NCI-H187 treated with DMSO at 0.1 percent for 48 hours (cell line): Measurements from ENCODE around the gene POU2F2.

Experiments
- DNase-seq: peaks from one replicate; lab custom pipeline; 2025; lab: John Stamatoyannopoulos, UW

POU2F2 gene

DNA sequence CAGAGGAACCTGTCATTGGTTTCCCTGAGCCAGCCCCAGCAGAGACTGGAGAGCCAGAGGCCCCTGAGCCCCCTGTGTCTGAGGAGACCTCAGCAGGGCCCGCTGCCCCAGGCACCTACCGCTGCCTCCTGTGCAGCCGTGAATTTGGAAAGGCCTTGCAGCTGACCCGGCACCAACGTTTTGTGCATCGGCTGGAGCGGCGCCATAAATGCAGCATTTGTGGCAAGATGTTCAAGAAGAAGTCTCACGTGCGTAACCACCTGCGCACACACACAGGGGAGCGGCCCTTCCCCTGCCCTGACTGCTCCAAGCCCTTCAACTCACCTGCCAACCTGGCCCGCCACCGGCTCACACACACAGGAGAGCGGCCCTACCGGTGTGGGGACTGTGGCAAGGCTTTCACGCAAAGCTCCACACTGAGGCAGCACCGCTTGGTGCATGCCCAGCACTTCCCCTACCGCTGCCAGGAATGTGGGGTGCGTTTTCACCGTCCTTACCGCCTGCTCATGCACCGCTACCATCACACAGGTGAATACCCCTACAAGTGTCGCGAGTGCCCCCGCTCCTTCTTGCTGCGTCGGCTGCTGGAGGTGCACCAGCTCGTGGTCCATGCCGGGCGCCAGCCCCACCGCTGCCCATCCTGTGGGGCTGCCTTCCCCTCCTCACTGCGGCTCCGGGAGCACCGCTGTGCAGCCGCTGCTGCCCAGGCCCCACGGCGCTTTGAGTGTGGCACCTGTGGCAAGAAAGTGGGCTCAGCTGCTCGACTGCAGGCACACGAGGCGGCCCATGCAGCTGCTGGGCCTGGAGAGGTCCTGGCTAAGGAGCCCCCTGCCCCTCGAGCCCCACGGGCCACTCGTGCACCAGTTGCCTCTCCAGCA, 52.1 kb downstream of the POU2F2 start:
- DNase-seq, result no peak

DNA sequence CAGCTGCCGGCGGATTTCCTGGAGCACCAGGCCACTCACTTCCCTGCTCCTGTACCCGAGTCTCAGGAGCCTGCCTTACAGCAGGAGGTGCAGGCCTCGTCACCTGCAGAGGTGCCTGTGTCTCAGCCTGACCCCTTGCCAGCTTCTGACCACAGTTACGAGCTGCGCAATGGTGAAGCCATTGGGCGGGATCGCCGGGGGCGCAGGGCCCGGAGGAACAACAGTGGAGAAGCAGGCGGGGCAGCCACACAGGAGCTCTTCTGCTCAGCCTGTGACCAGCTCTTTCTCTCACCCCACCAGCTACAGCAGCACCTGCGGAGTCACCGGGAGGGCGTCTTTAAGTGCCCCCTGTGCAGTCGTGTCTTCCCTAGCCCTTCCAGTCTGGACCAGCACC, 53.0 kb downstream of the POU2F2 start:
- no peak for DNase-seq

DNA sequence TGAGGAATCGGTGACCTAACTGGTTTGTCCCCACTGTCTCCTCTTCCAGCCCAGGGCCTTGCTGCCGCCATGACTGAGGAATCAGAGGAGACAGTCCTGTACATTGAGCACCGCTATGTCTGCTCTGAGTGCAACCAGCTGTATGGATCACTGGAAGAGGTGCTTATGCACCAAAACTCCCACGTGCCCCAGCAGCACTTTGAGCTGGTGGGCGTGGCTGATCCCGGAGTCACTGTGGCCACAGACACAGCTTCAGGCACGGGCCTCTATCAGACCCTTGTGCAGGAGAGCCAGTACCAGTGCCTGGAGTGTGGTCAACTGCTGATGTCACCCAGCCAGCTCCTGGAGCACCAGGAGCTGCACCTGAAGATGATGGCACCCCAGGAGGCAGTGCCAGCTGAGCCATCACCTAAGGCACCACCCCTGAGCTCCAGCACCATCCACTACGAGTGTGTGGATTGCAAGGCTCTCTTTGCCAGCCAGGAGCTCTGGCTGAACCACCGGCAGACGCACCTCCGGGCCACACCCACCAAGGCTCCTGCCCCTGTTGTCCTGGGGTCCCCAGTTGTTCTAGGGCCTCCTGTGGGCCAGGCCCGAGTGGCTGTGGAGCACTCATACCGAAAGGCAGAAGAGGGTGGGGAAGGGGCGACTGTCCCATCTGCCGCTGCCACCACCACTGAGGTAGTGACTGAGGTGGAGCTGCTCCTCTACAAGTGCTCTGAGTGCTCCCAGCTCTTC, 53.5 kb downstream of the POU2F2 start:
- DNase-seq, result no peak

DNA sequence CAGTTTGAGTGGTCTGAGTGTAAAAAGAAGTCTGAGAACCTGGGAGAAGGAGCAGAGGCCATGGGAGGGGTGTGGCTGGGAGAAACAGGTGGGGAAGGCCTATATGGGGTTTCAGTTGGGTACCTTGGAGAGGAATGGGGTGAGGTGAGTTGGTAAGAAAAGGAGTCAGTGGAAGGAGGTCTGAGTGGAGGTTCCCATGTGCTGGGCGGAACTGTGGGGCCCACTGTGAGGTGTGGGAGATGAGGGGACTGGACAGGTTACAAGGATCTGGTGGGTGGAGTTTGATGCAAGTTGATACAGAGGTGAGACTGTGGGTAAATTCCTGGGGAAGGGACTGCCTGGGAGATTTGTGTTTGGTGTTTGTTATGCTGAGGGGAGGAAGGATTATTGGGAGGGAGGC, 54.2 kb downstream of the POU2F2 start:
- no peak for DNase-seq

DNA sequence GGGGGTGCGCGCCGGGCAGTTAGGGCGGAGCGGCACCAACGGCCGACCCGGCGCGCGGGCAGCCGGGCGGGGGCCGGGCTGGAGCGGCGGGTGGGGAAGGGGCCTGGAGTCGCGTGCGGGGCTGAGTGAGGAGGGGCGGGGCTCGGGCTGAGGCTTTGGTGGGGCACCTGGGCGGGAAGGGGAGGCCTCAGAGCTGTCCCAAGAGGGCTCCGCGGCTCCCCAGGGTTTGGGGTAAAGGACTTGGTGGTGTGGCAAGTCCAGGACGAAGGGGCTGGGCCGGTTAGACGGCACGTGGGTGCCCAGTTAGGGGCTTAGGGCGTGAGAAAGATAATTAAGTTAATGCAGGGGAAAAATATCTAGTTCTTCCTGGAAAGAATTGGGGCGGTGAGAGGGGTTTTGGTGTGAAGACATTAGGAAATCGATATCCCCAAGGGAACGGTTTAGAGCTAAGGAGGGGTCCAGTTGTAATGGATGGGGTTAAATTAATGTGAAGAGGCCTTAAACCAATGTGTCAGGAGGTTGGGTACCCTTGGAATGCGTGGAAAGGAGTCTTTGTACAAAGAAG, 55.8 kb downstream of the POU2F2 start:
- DNase-seq, result no peak

DNA sequence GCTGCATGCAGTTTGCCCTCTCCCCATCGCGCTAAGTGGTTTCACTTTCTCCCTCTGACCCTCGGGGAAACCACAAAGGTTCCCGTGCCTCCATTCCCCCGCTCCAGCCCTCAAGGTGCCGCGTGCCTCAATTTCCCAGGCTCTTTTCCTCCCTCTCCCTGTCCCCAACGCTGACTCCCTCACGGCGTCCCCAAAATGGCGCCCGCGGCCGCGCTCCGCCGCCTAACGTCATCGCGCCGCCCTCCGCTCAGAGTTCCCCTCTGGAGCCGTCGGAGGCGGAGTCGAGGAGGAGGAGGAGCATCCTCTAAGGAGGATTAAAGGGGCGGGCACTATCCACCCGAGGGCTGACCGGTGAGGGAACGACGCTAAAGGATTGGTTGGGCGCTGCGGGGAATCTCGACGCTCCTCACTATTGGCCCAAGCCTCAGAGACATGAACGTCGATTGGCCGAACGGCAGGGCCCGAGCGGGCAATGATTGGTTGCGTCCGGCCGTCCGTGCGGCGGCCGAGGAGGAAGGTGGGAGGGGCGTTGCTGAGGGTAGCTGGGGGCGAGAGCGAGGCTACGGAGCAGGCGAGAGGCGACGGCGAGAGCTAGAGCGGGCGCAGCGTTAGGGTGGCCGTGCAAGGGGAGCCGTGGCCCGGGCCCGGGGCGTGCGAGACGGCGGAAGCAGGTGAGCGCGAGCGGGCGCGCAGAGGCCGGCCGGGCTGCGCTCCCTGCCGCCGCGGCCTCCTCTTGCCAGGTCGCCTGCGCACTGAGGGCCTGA, 56.4 kb downstream of the POU2F2 start, which contains the start of gene ZNF574:
Gene ZNF574 (plus strand): TSS at position 551 of the 764 bp plus-strand sequence. CDS start 2,441 bp downstream, outside the sequence.
- peak; percentile 98 for DNase-seq

DNA sequence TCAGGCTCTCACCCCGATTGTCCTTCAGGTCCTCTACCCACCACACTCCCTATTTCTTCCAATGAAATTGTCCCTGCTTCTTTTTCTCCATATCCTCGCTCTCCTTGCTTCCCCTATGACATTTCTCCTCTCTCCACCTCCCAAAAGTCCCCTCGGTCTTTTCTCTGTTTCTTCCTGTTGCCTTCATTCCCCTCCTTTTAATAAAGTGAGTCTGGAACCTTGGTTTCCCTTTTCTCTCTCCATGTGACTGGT, 57.0 kb downstream of the POU2F2 start:
- no peak for DNase-seq

DNA sequence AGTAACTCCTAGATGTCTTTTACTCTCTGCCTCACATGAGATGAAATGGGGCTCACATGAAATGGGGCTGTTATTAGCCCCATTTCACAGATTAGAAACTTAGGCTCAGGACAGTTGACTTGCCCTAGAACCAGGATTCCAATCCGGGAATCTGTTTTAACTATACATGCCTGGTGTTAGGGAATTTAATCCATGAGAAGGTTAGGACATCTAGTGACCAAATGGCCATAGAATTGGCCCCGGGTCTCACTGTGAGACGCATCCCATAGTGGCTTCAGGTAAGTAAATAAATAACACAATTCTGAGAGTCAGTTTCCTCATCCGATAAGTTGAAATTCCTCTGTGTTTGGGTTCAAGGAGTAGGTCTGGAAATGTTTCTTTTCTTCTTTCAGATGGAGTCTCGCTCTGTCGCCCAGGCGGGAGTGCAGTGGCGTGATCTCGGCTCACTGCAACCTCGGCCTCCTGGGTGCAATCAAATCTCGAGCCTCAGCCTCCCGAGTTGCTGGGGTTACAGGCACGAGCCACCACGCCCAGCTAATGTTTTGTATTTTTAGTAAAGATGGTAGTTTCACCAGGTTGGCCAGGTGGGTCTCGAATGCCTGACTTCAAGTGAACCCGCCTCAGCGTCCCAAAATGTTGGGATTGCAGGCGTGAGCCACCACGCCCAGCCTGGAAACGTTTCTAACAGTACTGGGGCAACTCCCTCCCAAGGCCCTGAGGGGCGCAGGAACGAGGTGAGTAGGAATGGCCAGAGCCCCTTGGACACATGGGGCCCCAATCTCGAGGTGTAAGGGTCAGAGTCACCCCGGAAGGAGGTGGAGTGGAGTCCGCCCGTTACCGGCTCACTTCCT, 57.5 kb downstream of the POU2F2 start:
- DNase-seq, result no peak

DNA sequence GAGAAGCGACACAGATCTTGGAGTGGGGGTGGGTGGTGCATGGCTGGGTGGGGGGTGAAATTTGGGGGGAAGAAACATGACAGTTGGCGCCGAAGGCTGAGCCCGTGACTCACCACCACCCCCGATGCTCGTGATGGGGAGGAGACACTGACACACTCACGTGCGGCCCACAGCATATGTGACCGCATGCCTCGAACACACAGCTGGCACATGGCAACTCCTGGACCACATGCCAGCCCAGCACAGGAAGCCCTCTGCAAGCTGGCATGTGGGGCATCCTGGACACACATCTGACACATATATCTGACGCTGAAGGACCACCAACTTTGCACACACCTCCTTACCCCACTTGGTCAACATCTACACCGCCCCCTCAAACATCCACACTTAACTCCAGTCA, 61.0 kb downstream of the POU2F2 start:
- no peak for DNase-seq

DNA sequence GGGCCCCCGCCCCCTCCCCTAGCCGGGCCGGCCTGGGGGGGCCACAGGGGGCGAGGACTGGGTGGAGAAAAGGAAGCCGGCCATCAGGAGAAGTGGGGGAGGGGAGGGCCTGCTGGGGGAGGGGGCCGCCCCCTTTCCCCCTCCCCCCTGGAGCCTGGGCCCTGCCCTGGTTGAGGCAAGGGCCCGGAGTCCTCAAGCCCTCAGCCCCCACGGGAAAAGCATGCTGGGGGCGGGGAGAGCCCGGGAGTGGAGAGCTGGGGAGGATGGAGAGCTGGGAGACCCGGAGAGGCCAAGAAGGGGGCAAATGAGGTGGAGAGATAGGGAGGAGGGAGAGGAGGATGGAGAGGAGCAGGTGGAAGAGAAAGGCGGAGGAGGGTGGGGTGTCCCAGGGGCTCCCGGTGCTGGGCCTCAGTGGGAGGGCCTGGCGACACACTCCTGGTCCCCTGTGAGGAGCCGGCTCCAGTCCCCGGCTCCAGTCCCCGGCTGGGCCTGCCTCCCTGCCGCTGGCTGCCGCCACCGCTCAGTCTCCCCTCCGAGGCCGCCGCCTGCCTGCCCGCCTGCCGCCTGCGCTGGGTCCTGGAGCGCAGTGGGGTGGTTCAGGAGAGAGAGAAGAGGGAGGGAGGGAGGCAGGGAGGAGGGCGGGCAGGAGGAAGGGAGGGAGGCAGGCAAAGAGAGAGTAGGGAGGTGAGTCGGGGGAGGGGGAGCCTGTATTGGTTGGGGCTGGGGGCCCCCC, 62.5 kb downstream of the POU2F2 start, which contains the start of gene GRIK5:
Gene GRIK5 (minus strand): TSS at position 588 of the 733 bp plus-strand sequence. CDS start 4,436 bp downstream, outside the sequence.
- no peak for DNase-seq

DNA sequence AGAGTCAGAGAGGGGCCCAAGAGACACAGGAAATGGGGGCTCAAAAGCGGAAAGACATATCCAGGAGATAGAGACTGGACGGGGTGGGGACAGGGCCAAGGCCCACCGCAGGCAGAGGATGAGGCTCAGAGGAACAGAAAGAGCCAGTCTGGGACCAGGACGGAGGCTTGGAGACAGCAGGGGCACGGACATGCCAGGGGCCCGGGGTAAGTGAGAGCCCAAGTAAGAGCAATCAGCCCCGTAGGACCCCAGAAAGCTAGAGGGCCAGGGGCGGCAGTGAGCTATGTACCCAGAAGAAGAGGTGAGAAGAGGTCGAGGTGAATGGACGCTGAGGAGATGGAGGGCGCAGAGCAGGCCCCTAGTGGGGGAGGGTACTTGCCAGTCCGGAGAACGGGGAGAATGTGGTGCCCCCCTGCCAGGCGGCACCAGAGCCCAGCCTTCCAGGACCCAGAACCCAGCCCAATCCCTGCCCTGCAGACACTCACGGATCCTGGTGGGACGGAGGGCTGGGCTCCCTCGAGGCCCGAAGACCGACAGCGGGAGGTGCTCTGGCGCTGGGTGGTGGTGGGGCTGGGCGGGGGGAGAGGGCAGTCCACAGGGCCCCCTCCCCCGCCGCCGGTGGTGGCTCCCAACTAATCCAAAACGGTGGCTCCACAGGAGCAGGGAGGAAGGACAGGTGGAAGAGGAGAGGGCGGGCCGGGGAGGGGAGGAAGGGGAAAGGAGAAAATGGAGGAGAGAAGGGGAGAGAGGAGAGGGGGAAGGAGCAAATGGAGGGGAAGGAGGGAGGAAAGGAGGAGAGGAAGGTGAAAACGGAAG, 63.3 kb downstream of the POU2F2 start:
- no peak for DNase-seq

DNA sequence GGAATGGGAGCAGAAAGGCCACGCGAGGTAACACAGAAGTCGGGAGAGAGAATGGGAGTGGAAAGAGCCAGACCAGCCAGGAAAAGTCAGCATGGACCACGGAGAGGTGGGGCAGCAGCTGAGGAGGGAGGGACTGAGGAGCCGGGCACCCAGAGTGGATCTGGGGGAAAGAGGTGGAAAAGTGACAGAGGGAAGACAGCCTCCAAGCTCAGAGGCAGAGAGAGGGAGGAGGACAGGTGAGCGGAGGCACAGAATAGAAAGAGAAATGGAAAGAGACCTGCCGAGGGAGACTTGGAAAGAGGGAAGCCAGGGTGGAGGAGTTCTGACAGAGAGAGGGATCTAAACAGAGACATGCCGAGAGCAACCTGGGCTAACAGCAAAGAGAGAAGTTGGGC, 63.9 kb downstream of the POU2F2 start:
- no peak for DNase-seq

DNA sequence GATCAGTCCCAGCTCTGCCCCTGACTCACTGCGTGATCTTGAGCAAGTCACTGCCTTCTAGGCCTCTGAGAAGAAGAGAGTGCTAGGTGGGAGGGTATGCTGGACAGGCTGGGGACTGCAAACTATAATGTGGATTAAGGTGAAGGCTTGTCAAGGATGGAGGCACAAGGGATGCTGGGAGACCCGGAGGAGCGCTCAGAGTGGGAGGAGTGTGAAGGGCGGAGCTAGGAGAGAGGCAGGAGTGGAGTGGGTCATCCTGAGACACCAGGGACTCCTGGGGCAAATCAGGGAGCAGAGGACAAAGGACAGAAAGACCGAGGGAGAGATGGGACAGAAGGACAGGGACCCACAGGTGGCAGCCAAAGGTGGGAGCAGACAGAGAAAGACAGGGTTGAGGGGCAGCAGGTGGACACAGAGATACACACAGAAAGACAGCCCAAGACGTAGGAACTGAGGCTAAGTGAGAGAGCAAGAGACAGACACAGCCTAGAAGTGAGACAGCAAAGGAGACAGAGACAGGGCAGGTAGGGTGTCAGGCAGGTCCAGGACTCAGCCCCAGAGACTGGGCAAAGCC, 64.8 kb downstream of the POU2F2 start:
- DNase-seq, result no peak

DNA sequence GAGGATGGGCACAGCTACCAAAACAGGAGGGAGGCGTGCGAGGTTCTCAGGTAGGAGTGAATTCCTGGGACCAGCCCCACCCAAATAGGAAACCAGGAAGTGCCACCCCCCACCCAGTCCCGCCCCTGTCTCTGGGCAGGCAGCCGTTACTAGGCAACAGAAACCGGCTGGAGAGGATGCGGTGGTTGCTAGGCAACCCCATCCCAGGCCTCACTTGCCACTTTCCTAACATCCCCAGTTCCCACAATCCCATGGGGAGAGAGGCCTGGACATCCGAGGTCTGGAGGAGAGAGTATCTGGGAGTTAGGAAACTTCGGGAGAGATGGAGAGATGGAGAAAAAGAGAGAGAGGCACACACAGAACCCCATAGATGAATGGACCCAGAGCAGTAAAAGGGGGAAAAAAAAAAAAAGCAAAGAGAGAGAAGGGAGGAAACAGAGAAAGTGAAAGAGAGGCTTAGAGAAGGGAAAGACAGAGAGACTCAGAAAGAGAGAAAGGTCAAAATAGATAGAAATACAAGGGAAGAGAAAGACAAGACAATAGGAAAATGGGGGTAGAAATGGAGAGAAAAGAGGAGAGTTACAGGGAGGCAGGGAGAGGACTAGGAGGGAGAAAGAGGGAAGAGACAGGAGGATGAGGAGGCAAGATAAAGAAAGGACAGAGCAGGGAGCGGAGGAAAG, 66.0 kb downstream of the POU2F2 start:
- DNase-seq, result no peak

DNA sequence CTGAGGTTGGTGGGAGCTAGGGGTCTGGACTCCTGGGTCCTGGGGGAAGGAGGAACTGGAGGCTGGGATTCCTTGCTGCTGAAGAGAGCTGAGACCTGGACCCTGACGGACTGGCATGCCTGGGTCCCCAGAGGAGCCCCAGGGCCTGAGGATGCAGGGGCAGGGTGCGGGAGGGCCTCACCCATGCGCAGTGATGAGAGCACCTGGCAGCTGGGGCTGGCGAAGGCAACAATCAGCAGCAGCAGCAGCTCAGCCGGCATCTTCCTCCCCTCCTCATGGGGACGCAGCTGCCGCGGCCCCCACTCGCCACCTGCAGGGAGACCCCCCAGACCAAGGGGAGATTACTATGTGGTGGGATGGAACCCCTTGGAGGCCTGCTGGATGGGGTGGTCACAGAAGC, 66.7 kb downstream of the POU2F2 start:
- no peak for DNase-seq

DNA sequence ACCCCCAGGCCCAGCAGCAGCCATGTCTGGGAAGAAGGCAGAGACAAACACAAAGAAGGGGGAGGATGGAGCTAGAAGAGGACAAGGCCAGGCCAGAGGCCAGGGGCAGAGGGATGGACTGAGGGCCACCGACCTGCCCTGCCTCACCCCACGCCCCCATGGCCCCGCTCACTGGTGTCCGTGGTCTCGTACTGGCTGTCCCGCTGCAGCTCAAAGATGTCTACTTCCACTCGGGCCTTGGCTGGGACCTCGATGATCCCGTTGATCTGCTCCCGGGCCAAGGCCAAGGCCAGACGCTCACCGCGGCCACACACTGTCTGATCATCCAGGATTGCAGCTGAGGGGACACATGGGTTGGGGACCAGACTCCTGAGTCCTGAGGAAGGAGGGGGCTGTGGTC, 67.2 kb downstream of the POU2F2 start:
- DNase-seq, result no peak

DNA sequence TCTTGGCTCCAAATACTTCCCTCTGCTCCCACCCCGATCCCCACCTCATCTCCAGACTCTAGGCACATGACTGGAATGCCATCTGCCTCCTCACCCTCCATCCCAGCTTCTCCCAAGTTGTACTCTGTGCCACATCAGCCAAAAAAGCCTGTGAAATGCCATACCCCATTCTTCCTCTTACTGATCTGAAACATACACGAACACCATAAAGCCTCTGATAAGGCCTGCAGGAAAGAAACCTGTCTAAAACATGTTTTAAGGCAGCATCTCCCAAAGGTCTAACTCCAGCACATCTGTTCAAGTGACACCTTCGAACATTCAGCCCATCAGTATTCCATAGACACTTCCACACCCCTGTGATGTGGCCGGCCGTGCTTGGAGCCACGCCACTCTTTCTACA, 67.8 kb downstream of the POU2F2 start:
- DNase-seq, result no peak

DNA sequence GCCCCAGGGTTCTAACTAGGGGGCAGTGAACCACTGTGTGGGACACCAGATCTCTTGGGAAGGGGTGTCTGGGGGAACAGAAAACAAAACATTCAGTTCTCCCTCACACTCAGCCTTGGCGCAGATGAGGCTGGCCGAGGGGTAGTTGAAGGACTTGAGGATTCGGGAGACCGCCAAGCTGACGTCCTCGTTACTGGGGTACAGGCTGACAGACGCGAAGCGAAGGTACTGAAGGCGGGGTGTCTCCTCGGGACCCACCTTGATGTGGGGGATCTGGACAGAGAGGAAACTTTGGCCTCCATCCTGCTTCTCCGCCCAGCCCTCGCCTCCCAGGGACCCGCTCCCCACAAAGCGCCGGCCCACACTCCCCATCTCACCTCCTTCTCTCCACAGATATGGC, 69.9 kb downstream of the POU2F2 start:
- DNase-seq, result no peak

DNA sequence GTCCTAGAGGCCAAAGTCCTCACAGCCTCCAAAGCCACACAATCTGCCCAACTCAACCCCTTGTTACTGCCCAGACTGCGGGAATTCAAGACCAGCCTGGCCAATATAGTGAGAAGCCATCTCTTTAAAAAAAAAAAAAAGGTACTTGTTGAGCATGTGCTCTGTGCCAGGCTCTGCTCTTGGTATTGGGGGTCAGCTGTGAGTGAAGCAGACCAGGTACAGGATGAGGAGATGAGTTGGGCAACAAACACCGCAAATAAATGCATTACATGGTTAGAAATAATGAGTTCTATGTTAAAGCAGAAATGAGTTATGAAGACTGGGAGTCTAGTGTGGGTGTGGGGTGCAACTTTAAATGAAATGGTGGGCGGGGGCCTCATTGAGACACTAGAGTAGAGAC, 72.1 kb downstream of the POU2F2 start:
- DNase-seq, result no peak
